HFFc6 (cell line): Measurements from ENCODE around the gene ANKRD35. TPM values are rescaled to one million over a fixed set of nuclear protein-coding genes. Genes with fewer than 3 reads are reported as not detected.

Experiments used
- DNase-seq: peaks from one replicate; pipeline ENCODE4 v3.0.0-alpha.2; 2018
- H3K27ac Mint-ChIP-seq: 2 replicates; pipeline ENCODE4 v1.8.0; 2020; ENCODE audit warnings: mild to moderate bottlenecking, mixed read lengths
- H3K27me3 Mint-ChIP-seq: 2 replicates; pipeline ENCODE4 v1.8.0; 2021; ENCODE audit warnings: mild to moderate bottlenecking, moderate library complexity, mixed read lengths; ENCODE audit not compliant: insufficient read depth
- H3K36me3 Mint-ChIP-seq: 2 replicates; pipeline ENCODE4 v1.8.0; 2021; ENCODE audit warnings: low read depth, mixed read lengths
- H3K4me1 Mint-ChIP-seq: 2 replicates; pipeline ENCODE4 v1.8.0; 2020; ENCODE audit warnings: low read depth, mixed read lengths
- H3K4me3 Mint-ChIP-seq: 2 replicates; pipeline ENCODE4 v1.8.0; 2020; ENCODE audit warnings: mild to moderate bottlenecking, moderate library complexity, mixed read lengths
- H3K9me3 Mint-ChIP-seq: 2 replicates; pipeline ENCODE4 v1.8.0; 2020; ENCODE audit warnings: mild to moderate bottlenecking, mixed read lengths
- CTCF ChIP-seq: fragments of 200-600 bp; sonication (generic); IDR thresholded peaks from 2 replicates; pipeline ENCODE4 v1.5.0; 2021; ENCODE audit warnings: antibody characterized with exemption, mild to moderate bottlenecking
- total RNA-seq, 6 experiments: library from RNA; stranded (reverse); fragmentation: NEBNext Ultra II Directional; extraction: Animal tissue kit (Norgen Biotek cat#: 25700); gene quantifications; 2 replicates in 1 of 6; 3 replicates in 5 of 6; pipeline ENCODE4 v1.2.3, GENCODE V29; 2021

ANKRD35 gene
- total RNA-seq, 6 experiments from 2014 or later, result 0.75 to 2.0 (median 1.1) TPM

- Mint-ChIP-seq H3K27ac (peak overlapping the region; percentile 65), H3K9me3 (no peaks in the 10 kb centered on the region), H3K4me3 (peak overlapping the region; percentile 97), H3K4me1 (peaks cover 35% of the 10 kb centered on the region), H3K27me3 (peaks cover 10% of the 10 kb centered on the region), H3K36me3 (peaks cover 34% of the 10 kb centered on the region)
- no peak for TF ChIP-seq CTCF
- DNase-seq, result no peak
Measured at GRCh38 chr1:145916745-145917144, 31.1 kb upstream of the ANKRD35 start.

- peak overlapping the region; percentile 20; the same call in 1 of the 2 replicates for H3K27ac Mint-ChIP-seq
Measured at GRCh38 chr1:145912128-145912641, 26.5 kb upstream of the ANKRD35 start.

DNA sequence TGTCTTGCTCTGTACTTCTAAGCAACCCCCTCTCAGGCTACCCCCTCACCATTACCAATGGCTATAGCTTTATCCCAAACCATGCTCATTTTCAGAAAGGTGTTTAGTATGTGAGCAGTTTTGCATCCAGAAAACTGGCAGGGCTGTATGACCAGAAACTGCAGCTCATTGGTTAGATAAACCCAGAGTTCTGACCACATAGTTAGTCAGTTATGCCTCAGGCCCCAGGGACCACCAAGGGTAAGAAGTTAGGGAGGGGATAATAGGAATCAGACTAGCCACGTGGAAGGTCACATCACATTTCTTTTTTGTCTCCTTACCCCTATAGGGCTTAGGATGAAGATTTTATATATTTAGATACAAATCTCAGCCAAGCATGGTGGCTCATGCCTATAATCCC is 23.0 kb upstream of the ANKRD35 start:
- no peak overlapping the region for H3K4me3 Mint-ChIP-seq
- no peak for DNase-seq
- peaks cover 25% of the 10 kb centered on the region for H3K4me1 Mint-ChIP-seq
- no peak for TF ChIP-seq CTCF
- peaks cover 15% of the 10 kb centered on the region; the same call in 1 of the 2 replicates for H3K36me3 Mint-ChIP-seq
- H3K27ac Mint-ChIP-seq, result peak overlapping the region; percentile 17
- no peaks in the 10 kb centered on the region; the same call in 1 of the 2 replicates for H3K27me3 Mint-ChIP-seq
- H3K9me3 Mint-ChIP-seq, result no peaks in the 10 kb centered on the region

More at GRCh38 chr1:145912128-145912641, 26.5 kb upstream of the ANKRD35 start:
- H3K4me1 Mint-ChIP-seq, result peaks cover 35% of the 10 kb centered on the region
- DNase-seq, result no peak
- H3K9me3 Mint-ChIP-seq, result no peaks in the 10 kb centered on the region
- peaks cover 38% of the 10 kb centered on the region for H3K36me3 Mint-ChIP-seq
- no peaks in the 10 kb centered on the region for H3K27me3 Mint-ChIP-seq
- no peak overlapping the region for H3K4me3 Mint-ChIP-seq
- TF ChIP-seq CTCF, result no peak

DNA sequence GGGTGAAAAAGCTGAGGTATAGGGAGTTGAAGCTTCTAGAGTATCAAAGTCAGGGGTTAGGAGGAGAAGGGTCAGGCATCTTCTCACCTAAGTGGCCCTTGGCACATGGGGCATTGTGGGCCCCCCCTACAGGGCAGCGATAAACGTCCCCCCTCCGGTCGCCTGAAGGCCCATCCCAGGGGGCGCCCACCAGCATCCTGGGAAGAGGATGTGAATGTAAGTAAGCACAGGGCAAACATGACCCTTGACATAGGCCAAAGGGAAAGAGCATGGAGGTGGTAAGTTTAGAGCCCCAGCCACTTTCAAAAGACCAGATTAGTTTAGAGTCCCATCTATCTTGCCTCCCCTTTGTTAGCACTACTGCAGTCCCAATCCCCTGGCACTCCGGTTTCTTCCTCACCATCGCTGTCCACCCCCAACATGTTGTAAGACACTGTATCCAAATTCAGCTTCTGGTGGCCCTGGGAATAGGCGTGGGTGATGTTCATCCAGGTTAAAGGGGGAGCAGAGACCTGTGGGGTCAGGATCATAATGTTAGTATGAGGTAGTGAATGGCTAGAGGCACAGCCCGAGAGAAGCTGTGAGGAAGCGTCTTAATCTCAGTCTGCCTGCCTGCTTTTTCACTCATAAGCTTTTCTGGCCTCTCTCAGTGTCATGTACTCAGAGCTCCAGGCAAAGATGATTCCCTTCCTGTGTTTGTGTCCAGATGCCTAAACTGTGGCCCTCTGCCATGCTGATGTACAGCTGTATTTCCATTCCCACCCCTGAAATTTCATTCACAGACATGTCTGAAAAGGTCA is 21.5 kb upstream of the ANKRD35 start:
- no peaks in the 10 kb centered on the region for H3K9me3 Mint-ChIP-seq
- H3K27me3 Mint-ChIP-seq, result no peaks in the 10 kb centered on the region; the same call in 1 of the 2 replicates
- TF ChIP-seq CTCF, result no peak
- DNase-seq, result no peak
- peaks cover 4% of the 10 kb centered on the region; the same call in 1 of the 2 replicates for H3K36me3 Mint-ChIP-seq
- H3K4me3 Mint-ChIP-seq, result no peak overlapping the region
- peak overlapping the region; percentile 53 for H3K27ac Mint-ChIP-seq
- peaks cover 25% of the 10 kb centered on the region for H3K4me1 Mint-ChIP-seq

DNA sequence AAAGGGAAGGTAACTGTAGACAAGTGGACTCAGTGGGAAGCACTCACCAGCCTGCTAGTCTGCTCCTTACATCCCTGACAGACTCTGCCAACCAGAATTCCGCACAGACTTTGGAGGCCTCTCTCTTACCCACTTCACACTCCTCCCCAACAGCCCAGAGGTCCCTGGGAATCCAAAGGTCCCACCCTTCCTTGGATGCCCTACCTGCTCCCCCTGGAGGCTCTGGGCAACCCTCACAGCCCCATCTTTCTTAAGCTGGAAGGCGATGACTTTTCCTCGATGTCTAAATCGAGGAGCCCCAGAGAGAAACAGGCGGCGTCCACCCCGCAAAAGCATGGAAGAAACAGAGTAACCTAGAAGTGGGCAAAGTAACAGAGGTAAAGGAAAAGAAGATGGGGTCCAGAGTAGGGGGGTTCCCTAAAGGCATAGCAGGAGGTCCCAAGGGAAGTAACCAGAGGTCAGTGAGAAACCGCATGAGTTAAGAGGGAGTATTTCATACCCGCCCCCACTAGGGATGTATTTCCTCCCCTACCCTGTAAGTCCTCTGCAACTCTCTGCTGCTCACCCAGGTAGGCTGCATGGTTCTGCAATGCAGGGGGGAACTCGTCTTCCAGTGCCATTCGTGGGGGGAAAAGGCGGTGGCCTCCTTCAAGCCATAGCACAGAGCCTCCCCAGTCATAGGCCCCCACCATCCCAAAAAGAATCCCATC is 15.8 kb upstream of the ANKRD35 start:
- Mint-ChIP-seq H3K4me1 (no peaks in the 10 kb centered on the region), H3K27ac (no peak overlapping the region), H3K9me3 (no peaks in the 10 kb centered on the region), H3K27me3 (peaks cover 1% of the 10 kb centered on the region; the same call in 1 of the 2 replicates), H3K36me3 (peaks cover 6% of the 10 kb centered on the region; the same call in 1 of the 2 replicates), H3K4me3 (no peak overlapping the region)
- TF ChIP-seq CTCF, result no peak
- DNase-seq, result no peak
